Embryonic facial prominence (tissue), 1 donor: Measurements from ENCODE around the gene ZNF438.
"Not testable (repeated sequence)": the region's sequence is repeated elsewhere in the genome, so short reads cannot be mapped to it uniquely, and the experiment has no call there.

Source experiments
- DNase-seq: peaks from one replicate; pipeline ENCODE4 v3.0.0-alpha.2; 2016; ENCODE audit errors: extremely low spot score

The ZNF438 gene

GRCh38 chr10:30940256-30940655 is 91.4 kb downstream of the ZNF438 start:
- no peak for DNase-seq

DNA sequence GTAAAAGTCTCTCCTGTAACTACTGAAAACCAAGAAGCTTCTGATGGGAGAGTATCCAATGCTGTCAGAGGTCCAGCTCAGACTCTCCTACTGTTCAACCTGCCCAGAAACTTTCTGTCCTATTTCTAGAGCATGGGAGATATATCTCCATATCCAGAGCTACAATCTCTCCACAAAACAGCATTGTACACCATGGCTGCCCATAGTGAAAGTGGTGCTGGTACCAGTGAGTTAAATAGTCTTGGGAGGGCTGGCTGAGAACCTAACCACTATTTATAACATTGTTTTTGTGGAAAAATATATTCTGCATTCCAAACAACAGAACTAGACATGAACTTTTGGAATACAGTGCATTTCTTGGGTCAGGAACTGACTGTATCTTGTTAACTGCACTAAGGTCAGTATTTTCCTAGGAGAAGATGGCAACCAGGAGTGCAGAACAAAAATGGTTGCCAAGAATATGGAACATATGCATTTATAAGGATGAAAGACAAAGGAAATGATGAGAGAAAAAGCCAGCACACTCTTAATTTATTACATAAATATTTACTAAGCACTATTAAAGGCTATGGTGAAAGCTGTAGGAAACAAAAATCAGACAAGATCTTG is 91.9 kb downstream of the ZNF438 start:
- no peak for DNase-seq

DNA sequence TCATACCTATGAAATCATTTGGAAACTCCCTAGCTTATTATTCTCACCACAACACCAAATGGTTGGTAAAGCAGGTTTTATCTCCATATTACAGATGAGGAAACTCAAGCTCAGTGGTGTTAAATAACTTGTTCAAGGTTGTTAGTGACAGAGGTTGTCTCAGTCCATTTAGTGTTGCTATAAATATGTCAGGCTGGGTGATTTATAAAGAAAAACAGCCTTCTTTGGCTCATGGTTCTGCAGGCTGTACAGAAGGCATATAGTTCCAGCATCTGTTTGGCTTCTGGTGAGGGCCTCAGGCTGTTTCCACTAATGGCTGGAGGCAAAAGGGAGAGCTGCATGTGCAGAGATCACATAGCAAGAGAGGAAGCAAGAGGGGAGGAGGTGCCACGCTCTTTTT is 96.6 kb downstream of the ZNF438 start:
- no peak for DNase-seq

DNA sequence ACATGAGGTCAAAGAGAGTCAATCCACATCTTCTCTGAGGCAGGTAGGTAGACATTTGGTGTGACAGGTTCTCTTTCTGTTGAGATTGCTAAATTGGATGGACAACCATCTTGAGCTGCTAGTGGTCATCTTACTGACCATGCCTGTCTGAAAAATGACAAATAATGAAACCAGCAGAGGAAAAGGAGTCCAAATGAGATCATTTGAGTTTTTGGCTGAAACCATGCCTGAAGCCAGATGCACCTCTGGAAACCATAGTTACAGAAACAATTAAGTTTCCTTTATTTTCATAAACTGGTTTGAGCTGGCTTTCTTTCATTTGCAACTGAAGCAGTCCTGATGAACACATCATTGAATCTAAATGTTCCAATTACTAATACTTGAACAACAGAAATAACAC is 100.6 kb downstream of the ZNF438 start:
- DNase-seq, result no peak

GRCh38 chr10:30929901-30930520 is 101.7 kb downstream of the ZNF438 start:
- DNase-seq, result no peak

GRCh38 chr10:30929311-30929729 is 102.3 kb downstream of the ZNF438 start:
- not testable (repeated sequence) for DNase-seq

DNA sequence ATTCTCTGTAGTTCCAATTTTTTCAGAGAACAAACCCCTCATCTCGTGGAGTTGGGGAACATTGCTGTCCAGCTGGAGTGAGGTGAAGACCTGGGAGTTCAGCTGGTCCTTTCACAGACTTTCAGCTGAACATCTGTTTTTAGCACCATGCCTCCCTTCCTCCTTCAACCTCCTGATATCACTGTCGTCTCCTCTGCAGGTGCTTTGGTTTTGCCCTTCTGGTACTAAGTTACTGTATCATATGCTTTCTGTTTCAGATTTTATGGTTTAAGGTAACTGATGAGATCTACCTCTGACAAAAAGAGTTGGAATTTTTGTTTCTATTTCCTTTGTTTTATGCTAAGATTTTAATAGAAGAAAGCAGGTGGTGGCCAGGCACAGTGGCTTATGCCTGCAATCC is 102.9 kb downstream of the ZNF438 start:
- no peak for DNase-seq

GRCh38 chr10:30918651-30919050 is 113.0 kb downstream of the ZNF438 start:
- no peak for DNase-seq

GRCh38 chr10:30917789-30918188 is 113.9 kb downstream of the ZNF438 start:
- DNase-seq, result no peak

DNA sequence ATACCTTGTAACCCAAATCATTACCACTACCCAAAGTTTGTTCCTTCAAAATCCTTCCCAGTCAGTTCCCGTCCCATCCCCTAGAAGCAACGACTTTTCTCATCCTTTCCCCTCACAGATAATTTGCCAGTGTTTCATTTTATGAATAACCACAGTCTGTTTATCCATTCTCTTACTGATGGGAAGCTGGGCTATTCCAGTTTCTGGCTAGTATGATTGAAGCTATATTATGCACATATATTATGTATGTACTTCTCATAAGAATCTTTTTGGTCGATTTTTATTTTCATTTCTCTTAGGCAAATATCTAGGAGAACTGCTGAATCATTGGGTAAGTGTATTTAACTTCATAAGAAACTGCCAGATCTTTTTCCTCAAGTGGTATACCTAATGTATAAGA is 114.6 kb downstream of the ZNF438 start:
- DNase-seq, result no peak

GRCh38 chr10:30915146-30915545 is 116.5 kb downstream of the ZNF438 start:
- DNase-seq, result no peak

DNA sequence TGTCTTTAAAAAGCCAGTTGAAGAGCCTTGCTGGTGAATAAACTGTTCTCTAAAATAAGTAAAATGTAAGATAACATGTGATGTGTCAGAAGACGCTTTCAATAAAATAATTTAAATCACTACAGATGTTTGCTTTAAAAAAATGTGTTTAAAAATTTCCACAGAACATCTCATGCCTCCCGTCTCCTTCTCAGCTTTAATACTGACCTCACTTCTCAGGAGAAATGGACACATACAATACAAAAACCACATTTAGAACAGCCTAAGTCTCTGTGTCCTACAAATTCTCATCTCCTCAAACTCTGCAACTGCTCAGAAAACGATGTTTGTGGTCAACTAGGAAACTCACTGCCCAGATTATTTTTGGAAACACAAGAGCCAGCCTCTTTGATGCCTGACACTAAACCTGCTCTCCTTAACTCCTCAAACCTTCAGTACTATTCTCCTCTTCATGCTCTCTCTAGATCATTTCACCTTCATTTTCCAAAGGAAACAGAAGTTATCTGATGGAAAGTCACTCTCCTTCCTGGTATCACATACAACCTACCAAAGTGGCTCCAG is 120.3 kb downstream of the ZNF438 start:
- no peak for DNase-seq

GRCh38 chr10:30903397-30904138 is 128.1 kb downstream of the ZNF438 start:
- DNase-seq, result no peak

- DNase-seq, result no peak
Measured at GRCh38 chr10:30902621-30903396, 128.9 kb downstream of the ZNF438 start.

DNA sequence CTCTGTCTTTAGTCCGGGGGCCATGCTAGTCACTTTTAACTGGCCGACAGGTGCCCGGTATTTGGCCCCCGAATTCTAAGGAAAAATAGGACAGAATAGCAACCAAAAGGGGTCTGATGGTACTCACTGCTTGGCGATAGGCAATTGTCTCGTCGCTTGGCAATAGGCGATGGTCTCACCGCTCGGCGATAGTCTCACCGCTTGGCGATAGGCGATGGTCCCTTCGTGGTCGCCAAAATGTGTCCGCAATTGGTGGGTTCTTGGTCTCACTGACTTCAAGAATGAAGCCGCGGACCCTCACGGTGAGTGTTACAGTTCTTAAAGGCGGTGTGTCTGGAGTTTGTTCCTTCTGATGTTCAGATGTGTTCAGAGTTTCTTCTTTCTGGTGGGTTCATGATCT is 130.2 kb downstream of the ZNF438 start:
- not testable (repeated sequence) for DNase-seq

GRCh38 chr10:30898964-30899363 is 132.7 kb downstream of the ZNF438 start:
- no peak for DNase-seq

DNA sequence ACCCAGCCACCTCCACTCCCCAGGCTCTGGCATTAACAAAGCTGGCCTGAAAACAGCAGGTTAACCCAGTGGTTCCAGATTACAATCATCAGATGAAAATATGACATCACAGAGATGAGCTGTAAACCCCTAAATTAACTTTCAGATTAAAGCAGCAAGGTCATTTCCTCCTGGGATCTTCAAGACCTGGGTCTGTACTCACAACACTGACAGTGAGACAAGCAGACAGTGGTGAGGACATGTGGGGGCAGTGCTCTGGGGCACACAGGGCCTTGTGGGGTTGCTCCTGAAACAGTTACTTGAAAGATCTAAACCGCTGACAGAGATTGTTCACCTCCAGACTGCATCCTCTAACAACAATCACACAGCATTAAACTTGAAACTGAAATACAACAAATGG is 134.1 kb downstream of the ZNF438 start:
- DNase-seq, result no peak

DNA sequence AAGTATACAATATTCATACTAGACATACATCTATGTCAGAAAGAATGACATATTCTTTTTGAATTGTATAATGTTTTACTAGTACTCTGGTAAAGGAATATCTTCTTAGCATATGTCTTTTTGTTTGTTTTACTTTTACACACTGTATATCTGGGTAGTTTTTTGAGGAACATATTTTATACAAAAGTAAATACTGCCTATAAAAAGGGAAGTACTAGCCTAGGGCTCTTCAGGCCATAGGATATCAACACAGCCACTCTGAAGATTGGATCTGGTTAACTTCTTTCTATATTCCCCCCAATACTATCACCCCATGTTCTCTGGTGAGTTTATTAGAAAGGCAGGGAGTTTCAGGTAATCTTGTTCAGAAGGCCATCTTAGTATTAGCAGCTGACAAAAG is 134.6 kb downstream of the ZNF438 start:
- DNase-seq, result no peak

DNA sequence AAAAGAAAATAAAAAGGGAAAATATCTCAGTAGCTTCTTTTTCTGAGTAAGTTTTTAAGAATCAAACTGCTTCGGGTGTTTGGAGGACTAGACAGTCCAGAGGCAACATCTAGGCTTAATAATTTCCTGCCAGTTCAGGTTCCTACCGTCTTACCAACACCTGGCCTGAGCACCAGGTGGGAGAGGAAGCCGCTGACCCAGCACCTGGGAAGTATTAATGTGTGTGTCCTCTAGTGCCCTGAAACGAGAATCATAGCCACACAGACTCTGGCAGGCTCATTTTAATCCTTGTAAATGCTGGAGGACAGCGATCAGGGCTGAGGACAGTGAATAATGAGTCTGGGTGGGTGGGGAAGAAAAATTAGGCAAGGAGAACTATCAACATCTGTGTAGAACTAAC is 137.4 kb downstream of the ZNF438 start:
- DNase-seq, result no peak

DNA sequence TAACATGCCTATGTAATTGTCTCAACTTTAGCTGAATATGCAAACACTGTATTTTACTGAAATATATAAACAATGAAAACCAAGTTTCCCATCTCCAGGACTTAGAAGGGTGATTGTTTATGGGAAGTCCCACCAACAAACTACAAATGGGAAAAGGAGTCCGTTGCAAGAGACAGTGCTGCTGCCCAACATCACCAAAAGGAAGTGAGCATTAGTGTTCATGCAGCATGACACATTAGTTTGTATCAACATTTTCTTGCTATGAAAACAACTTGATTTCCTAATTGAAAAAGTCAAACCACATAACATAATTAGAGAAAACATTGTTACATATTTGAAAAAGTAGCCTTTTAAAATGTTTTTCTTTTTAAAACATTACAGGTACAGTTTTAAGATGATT is 138.5 kb downstream of the ZNF438 start:
- DNase-seq, result no peak

DNA sequence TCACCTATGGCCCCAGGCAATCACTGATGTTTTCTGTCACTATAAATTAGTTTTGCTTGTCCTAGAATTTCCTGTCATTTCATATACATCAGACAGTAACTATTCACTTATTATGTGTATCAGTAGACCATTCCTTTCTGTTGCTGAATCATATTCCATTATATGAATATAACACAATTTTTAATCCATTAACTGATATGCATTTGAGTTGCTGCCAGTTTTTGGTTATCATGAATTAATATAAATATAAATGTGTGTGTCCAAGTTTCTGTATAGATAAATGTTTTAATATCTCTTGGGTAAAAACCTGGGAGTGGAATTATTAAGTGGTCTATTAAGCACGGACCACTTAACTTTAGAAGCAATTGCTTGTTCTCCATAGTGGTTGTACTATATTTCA is 143.8 kb downstream of the ZNF438 start:
- no peak for DNase-seq

DNA sequence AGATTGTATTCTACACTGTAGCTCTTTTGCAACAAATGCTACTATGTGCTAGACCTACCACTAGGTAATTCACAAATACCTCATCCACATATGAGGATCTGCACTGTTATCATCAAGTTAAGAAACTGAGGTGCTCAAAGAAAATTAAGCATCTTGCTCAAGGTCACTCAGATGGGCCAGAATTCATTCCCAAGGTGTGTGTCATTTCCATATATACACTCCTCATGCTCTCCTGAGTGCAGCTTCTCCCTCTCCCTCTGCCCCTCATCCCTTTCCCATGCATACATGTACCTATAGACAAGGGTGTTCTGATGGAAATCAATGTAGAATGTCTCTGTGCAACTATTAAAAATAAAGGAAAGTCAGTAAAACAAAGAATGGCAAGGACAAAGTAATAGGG is 146.2 kb downstream of the ZNF438 start:
- no peak for DNase-seq
